Hypothalamus (tissue), 51 donors: ENCODE results near the gene NUP62.

Experiments used
- DNase-seq, 51 donors: peaks; one replicate each; lab custom pipeline; 2025; lab: John Stamatoyannopoulos, UW

The NUP62 gene

GRCh38 chr19:49857838-49858087, 71.5 kb downstream of the NUP62 start:
- DNase-seq, result no peak

- no peak for DNase-seq
These were observed 72.1 kb downstream of the NUP62 start for GRCh38 chr19:49857061-49857837.
